Measurements from ENCODE around the gene SNX8. TPM values are rescaled to one million over a fixed set of nuclear protein-coding genes. Genes with fewer than 3 reads are reported as not detected.
"Not testable (repeated sequence)": the region's sequence is repeated elsewhere in the genome, so short reads cannot be mapped to it uniquely, and the experiment has no call there.

The SNX8 gene
- polyA plus RNA-seq, 1 donor, result 29.2 TPM

GRCh38 chr7:2326951-2327350, 12.7 kb upstream of the SNX8 start:
- DNase-seq (ENCODE audit: low read depth), result no peak

GRCh38 chr7:2325162-2325561, 10.9 kb upstream of the SNX8 start:
- DNase-seq (ENCODE audit: low read depth), result no peak

GRCh38 chr7:2321020-2321419, 6.8 kb upstream of the SNX8 start:
- DNase-seq (ENCODE audit: low read depth), result no peak

GRCh38 chr7:2317556-2318293, 3.5 kb upstream of the SNX8 start:
- DNase-seq (ENCODE audit: low read depth), result no peak

GRCh38 chr7:2316578-2316977, 2.3 kb upstream of the SNX8 start:
- no peak for DNase-seq (ENCODE audit: low read depth)

DNA sequence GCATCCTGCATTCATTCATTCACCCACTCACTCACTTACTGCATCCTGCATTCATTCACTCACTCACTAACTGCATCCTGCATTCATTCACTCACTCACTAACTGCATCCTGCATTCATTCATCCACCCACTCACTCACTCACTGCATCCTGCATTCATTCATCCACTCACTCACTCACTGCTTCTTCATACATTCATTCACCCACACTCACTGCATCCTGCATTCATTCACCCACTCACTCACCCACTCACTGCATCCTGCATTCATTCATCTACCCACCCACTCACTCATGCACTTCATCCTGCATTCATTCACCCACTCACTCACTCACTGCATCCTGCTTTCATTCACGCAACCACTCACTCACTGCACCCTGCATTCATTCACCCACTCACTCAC, 1.5 kb upstream of the SNX8 start:
- no peak for DNase-seq (ENCODE audit: low read depth)

- not testable (repeated sequence) for DNase-seq (ENCODE audit: low read depth)
These were observed 802 bp upstream of the SNX8 start for GRCh38 chr7:2314956-2315530.

DNA sequence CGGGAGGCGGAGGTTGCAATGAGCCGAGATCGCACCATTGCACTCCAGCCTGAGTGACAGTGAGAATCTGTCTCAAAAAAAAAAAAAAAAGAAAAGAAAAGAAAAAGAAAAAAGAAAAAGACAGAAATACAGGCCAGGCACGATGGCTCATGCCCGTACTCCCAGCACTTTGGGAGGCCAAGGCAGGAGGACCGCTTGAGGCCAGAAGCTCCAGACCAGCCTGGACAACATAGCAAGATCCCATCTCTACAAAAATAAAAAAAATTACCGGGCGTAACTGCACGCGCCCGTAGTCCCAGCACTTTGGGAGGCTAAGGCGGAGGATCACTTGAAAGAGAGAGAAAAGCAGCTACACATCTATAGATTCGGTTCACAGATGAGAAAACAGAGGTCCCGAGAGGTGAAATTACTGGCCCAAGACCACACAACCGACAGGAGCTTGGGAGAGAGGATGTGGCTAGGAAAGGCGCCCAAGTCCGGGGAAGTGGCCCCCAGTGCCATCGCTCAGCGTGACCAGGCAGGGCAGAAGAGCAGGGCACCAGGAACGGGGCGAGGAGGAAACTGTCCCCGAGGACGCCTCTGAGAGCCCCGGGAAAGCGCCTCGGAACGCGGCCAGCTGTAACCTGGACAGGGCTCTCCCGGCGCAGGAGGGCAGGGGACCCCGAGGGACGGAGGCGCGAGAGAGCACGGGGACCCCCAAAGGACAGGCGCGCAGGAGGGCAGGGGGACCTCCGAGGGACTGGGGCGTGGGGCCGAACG, 612 bp downstream of the SNX8 start:
- DNase-seq (ENCODE audit: low read depth), result no peak

DNA sequence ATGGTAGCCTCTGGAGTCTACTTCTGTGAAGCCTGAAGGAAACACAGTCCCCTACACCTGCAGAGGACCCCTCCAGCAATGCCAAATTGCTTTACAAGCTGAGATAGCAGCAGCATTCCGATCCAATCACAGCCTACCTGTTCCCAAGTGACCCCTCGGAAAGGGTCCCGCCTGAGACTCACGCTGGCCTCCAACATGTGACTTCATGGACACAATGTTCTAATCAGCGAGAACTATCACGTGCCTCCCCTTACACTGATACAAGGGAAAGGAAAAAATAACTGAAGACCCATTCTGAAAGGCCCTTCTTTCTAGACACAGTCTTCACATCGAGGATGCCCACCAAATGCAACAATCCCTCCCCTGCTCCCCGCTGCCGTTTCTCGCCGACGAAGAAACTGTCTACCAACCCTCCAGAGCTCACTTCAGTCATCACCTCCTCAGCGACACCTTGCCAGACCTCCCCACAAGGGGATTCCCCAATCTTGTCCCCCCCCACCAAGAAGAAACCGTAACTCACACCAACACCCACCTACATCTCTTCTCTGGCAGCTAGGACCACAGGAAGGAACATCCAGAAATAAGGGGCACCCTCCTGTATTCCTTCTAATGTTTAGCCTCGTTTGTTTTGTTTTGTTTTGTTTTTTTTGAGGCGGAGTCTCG, 1.8 kb downstream of the SNX8 start:
- no peak for DNase-seq (ENCODE audit: low read depth)

- DNase-seq (ENCODE audit: low read depth), result no peak
These were observed 4.3 kb downstream of the SNX8 start for GRCh38 chr7:2309889-2310331.

- no peak for DNase-seq (ENCODE audit: low read depth)
These were observed 6.5 kb downstream of the SNX8 start for GRCh38 chr7:2307690-2308107.

GRCh38 chr7:2306688-2307087, 7.6 kb downstream of the SNX8 start:
- no peak for DNase-seq (ENCODE audit: low read depth)

DNA sequence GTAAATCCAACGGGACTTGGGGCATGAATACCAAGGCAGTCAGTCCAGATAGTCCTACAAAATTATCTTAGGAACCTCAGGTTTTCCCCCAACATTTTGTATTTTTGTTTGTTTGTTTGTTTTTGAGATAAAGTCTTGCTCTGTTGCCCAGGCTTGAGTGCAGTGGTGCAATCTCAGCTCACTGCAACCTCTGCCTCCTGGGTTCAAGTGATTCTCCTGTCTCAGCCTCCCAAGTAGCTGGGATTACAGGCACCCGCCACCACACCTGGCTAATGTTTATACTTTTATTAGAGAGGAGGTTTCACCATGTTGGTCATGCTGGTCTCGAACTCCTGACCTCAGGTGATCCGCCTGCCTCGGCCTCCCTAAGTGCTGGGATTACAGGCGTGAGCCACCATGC, 9.0 kb downstream of the SNX8 start:
- DNase-seq (ENCODE audit: low read depth), result not testable (repeated sequence)

- not testable (repeated sequence) for DNase-seq (ENCODE audit: low read depth)
These were observed 10.7 kb downstream of the SNX8 start for GRCh38 chr7:2303520-2303919.

GRCh38 chr7:2302743-2303397, 11.4 kb downstream of the SNX8 start:
- DNase-seq (ENCODE audit: low read depth), result not testable (repeated sequence)

DNA sequence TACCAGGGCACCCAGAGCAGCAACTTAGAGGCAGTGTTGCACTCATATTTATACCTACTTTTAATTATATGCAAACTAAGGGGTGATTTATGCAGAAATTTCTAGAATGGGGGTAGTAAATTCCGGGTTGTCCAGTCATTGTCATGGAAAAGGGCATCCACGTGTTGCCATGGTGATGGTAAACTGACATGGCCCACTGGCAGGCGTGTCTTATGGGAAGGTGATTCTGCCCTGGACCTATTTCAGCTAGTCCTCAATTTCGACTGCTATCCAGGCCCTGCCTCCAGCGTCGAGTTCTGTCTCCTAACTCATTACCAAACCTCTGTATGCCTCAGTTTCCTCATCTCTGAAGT, 12.8 kb downstream of the SNX8 start:
- DNase-seq (ENCODE audit: low read depth), result no peak

GRCh38 chr7:2299870-2300512, 14.2 kb downstream of the SNX8 start:
- DNase-seq (ENCODE audit: low read depth), result no peak

DNA sequence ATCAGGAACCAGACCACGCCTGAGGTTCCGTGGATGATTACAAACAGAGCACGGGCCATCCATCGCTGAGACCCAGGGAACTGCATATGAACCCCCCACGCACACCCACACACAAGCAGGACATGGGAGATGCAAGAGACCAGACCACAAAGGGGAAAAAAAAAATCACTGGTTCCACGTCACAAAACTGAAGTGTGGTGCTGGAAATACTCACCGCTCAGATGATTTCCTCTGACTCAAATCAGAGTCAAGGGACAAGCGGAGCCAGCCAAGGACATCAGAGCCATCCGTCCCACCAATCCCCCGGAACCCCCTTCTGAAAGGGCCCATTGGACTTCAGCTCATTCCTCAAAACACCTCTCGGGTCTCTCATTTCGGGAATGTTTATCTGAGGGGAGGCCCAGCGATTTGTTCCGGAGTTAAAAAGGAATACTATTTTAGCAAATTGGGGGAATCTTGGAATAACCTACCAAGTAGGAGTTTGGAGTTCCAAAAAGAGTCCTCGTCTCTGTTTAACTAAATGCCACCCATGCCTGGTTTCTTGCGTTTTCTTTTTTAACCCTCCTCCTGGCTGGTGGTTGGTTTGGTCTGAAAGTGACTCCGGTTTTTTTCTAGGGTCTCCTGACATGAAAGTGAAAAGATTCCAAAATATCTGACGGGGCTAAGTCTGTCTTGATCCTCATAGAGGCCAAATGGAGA, 15.0 kb downstream of the SNX8 start:
- peak; percentile 62 for DNase-seq (ENCODE audit: low read depth)

- DNase-seq (ENCODE audit: low read depth), result no peak
These were observed 17.4 kb downstream of the SNX8 start for GRCh38 chr7:2296832-2297231.

GRCh38 chr7:2295936-2296620, 18.2 kb downstream of the SNX8 start:
- no peak for DNase-seq (ENCODE audit: low read depth)
